ENCODE data around the gene ITGB7. TPM values are rescaled to one million over a fixed set of nuclear protein-coding genes. Genes with fewer than 3 reads are reported as not detected.

ITGB7 gene, protein sequence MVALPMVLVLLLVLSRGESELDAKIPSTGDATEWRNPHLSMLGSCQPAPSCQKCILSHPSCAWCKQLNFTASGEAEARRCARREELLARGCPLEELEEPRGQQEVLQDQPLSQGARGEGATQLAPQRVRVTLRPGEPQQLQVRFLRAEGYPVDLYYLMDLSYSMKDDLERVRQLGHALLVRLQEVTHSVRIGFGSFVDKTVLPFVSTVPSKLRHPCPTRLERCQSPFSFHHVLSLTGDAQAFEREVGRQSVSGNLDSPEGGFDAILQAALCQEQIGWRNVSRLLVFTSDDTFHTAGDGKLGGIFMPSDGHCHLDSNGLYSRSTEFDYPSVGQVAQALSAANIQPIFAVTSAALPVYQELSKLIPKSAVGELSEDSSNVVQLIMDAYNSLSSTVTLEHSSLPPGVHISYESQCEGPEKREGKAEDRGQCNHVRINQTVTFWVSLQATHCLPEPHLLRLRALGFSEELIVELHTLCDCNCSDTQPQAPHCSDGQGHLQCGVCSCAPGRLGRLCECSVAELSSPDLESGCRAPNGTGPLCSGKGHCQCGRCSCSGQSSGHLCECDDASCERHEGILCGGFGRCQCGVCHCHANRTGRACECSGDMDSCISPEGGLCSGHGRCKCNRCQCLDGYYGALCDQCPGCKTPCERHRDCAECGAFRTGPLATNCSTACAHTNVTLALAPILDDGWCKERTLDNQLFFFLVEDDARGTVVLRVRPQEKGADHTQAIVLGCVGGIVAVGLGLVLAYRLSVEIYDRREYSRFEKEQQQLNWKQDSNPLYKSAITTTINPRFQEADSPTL
- under 0.01 TPM in 1 of 2 replicates, not detected in the other for total RNA-seq

GRCh38 chr12:53207042-53207441, at the start of gene ITGB7:
TSS of gene ITGB7 (minus strand) at chr12:53207251. CDS start at chr12:53200443, 6,808 bp downstream.

DNA sequence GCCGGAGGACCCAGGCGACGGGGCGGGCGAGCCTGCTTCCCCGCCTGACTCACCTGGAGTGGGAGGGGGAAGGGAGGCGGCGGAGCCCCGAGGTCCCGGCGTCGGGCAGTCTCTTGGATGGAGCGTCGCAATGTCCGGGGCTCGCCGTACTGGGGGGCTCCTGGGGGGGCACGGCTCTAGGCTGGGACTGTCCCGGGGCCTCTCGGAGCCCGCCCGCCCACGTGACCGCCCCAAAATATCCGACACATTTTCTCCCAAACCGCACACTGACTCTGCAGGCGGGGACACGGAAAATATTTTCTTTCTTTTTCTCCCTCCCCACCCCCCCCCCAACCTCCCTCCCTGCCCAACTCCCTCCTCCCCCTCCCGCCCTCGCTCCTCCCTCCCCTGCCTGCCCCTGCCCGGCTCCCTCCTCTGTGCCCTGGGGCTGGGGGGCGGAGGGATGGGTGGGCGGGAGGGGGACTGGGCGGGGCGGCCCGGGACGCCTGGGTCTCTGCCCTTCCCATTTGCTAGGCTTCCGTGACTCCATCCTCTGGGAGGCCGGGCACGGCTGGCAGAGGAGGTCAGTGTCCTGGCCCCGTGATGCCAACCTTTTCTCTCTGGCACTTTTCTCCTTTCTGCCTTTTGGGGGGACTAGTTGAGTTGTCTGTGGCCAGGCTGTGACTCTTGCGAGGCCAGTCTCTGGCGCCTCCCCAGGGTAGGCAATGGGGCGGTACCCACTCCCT, 25.0 kb upstream of the ITGB7 start, which contains the start of gene RARG:
Gene RARG (minus strand): TSS at position 289 of the 725 bp plus-strand sequence. CDS start 4,664 bp downstream, outside the sequence.

DNA sequence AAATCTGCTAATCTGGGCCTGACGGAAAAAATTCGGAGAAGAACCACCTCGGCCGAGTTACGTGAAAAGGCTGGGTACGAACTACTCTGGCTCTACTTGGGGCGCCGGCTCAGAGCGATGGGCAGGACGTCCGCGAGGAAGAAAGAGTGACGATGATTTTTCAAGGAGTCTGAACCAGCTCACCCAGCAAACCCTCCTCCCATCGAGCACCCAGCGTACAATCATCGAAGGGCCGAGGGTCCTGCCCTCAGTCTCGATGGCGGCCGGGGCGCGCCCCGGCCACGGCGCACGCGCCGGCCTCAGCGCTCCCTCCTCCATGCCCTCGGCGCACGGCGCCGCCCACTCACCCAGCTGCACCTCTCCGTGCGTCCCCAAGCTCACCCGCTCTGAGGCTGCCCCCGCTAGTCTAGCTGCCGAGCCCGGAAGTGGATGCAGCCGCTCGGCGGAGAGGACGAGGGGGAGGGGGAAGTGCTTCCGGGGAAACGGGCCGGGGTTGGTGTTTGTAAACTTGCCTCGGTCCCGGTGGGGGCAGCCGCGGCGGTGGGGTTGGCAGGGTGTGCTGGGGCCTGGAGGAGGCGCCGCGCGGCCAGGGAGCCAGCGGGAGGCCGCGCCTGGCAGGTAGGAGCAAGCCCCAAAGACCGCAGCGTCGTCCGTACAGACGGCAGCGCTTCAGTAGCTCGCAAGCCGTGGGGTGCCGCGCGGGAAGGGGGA, 26.7 kb downstream of the ITGB7 start, which contains the start of the genes CSAD and ZNF740:
Gene CSAD (minus strand): TSS at position 706 of the 711 bp plus-strand sequence. CDS start 7,455 bp downstream, outside the sequence.
Gene ZNF740 (plus strand): TSS at position 503 of the 711 bp plus-strand sequence. CDS start 1,262 bp downstream, outside the sequence.

Small RNA genes lying within 50 kb of the gene (small RNA-seq; reads per million reads assigned to genes)
- gene HIGD1AP1: not detected

Other genes with a start within 250 kb of the ITGB7 start
- 1,037 and 1,409 TPM in 2 replicates for gene EIF4B, start 200.8 kb downstream of the ITGB7 start, total RNA-seq
- 50.4 and 54.2 TPM in 2 replicates for gene TNS2, start 157.2 kb downstream of the ITGB7 start, total RNA-seq
- 23.0 and 28.7 TPM in 2 replicates for gene SPRYD3, start 127.9 kb downstream of the ITGB7 start, total RNA-seq
- gene IGFBP6, start 109.6 kb downstream of the ITGB7 start, total RNA-seq: 8.2 and 8.5 TPM in 2 replicates
- not detected in 2 replicates for gene SOAT2, start 103.8 kb downstream of the ITGB7 start, total RNA-seq
- 14.2 and 15.0 TPM in 2 replicates for gene ZNF740, start 26.5 kb downstream of the ITGB7 start, total RNA-seq
- gene CSAD, start 26.3 kb downstream of the ITGB7 start, total RNA-seq: 3.7 and 7.5 TPM in 2 replicates
- gene RARG, start 25.0 kb upstream of the ITGB7 start, total RNA-seq: 8.5 and 12.3 TPM in 2 replicates
- 6.2 and 10.9 TPM in 2 replicates for gene ESPL1, start 61.0 kb upstream of the ITGB7 start, total RNA-seq
- gene PFDN5, start 88.3 kb upstream of the ITGB7 start, total RNA-seq: 308 and 327 TPM in 2 replicates
- gene MYG1, start 92.4 kb upstream of the ITGB7 start, total RNA-seq: 34.2 and 45.7 TPM in 2 replicates
- gene AAAS, start 114.4 kb upstream of the ITGB7 start, total RNA-seq: 51.0 and 53.5 TPM in 2 replicates
- gene SP7, start 129.1 kb upstream of the ITGB7 start, total RNA-seq: not detected in 2 replicates
- gene SP1, start 172.9 kb upstream of the ITGB7 start, total RNA-seq: 44.6 and 48.7 TPM in 2 replicates
- gene AMHR2, start 216.6 kb upstream of the ITGB7 start, total RNA-seq: not detected in 2 replicates
- 52.8 and 68.9 TPM in 2 replicates for gene PRR13, start 234.5 kb upstream of the ITGB7 start, total RNA-seq
- 420 and 457 TPM in 2 replicates for gene PCBP2, start 244.9 kb upstream of the ITGB7 start, total RNA-seq

Data from vein endothelial cell (primary cell).